HCT116 (cell line): ENCODE results near the gene PLK5.

ENCODE experiments used
- CEBPB ChIP-seq: IDR thresholded peaks from 2 replicates; pipeline ENCODE4 v1.6.1; 2012; ENCODE audit warnings: low read depth
- ELF1 ChIP-seq: IDR thresholded peaks from 2 replicates; pipeline ENCODE4 v1.6.1; 2012; ENCODE audit warnings: low read depth, borderline replicate concordance
- JUND ChIP-seq: IDR thresholded peaks from 2 replicates; pipeline ENCODE4 v1.6.1; 2012
- POLR2A ChIP-seq: IDR thresholded peaks from 2 replicates; pipeline ENCODE4 v1.7.0; 2011; ENCODE audit warnings: borderline replicate concordance; ENCODE audit not compliant: insufficient read depth, insufficient read length; ENCODE audit errors: extremely low read depth
- POLR2AphosphoS5 ChIP-seq: IDR thresholded peaks from 2 replicates; pipeline ENCODE4 v1.6.1; 2011; ENCODE audit warnings: mild to moderate bottlenecking, low read depth, low read length, moderate library complexity
- RAD21 ChIP-seq: IDR thresholded peaks from 2 replicates; pipeline ENCODE4 v1.6.1; 2012; ENCODE audit warnings: low read depth, mild to moderate bottlenecking
- SIN3A ChIP-seq: IDR thresholded peaks from 2 replicates; pipeline ENCODE4 v1.6.1; 2012; ENCODE audit warnings: low read depth
- TF ChIP-seq, protein P1 (sequence below), 3 experiments: fragments of 200-600 bp in 1 of 3; sonication (generic) in 1 of 3; IDR thresholded peaks in 2 of 3; conservative IDR thresholded peaks in 1 of 3; 2 replicates each; pipeline ENCODE4 v1.5.1; 2012 to 2017; ENCODE audit warnings: low read depth in 2 of 3, low read length in 2 of 3, antibody characterized with exemption in 1 of 3, borderline replicate concordance in 1 of 3, control low read depth in 1 of 3, mild to moderate bottlenecking in 1 of 3, mixed read lengths in 1 of 3, mixed run types in 1 of 3, moderate library complexity in 1 of 3; ENCODE audit not compliant: insufficient read depth in 1 of 3
- TF ChIP-seq, protein P2 (sequence below): IDR thresholded peaks from 2 replicates; pipeline ENCODE4 v1.6.1; 2012
- TF ChIP-seq, protein P3 (sequence below): IDR thresholded peaks from 2 replicates; pipeline ENCODE4 v1.6.1; 2012

DNA sequence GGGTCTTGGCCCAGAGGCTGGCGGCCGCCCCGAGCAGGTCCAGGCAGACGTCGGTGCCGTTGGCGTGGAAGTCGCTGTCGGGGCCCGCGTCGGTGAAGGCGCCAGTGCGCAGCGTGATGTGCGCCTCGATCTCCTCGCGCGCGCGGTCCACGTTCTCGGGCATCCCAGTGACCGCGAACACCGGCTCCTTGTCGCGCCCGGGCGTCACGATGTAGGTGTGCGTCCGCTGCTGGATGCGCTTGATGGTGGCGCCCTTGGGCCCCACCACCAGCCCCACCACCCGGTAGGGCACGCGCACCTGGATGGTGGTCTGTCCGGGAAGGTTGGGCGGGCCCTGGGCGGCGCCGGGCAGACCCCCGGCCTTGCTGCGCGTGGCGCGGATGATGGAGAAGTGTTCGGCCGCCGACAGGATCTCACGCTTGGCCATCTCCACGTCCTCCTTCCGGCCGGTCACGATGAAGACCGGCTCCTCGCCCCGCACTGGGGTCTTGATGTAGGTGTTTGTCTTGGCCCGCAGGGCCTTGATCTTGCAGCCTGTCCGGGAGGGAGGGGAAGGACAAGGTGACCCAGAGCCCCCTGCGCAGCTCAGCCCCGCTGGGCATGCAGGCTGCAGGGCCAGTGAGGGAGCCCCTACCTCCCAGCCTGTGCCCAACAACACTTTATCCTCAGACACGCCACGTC is 32.7 kb downstream of the PLK5 start:
- TF ChIP-seq, protein P1, sequence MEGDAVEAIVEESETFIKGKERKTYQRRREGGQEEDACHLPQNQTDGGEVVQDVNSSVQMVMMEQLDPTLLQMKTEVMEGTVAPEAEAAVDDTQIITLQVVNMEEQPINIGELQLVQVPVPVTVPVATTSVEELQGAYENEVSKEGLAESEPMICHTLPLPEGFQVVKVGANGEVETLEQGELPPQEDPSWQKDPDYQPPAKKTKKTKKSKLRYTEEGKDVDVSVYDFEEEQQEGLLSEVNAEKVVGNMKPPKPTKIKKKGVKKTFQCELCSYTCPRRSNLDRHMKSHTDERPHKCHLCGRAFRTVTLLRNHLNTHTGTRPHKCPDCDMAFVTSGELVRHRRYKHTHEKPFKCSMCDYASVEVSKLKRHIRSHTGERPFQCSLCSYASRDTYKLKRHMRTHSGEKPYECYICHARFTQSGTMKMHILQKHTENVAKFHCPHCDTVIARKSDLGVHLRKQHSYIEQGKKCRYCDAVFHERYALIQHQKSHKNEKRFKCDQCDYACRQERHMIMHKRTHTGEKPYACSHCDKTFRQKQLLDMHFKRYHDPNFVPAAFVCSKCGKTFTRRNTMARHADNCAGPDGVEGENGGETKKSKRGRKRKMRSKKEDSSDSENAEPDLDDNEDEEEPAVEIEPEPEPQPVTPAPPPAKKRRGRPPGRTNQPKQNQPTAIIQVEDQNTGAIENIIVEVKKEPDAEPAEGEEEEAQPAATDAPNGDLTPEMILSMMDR (IDR thresholded peaks at IDR 0.05 in 2 of 3, conservative IDR thresholded peaks at IDR 0.05 in 1 of 3; ENCODE audit: borderline replicate concordance in 1 of 3, insufficient read depth in 1 of 3, low read depth in 2 of 3, low read length in 2 of 3) = no peak
- TF ChIP-seq POLR2AphosphoS5 (no peak), POLR2A (no peak), RAD21 (no peak), ELF1 (no peak), SIN3A (no peak), CEBPB (no peak), JUND (no peak)
- TF ChIP-seq, protein P2, sequence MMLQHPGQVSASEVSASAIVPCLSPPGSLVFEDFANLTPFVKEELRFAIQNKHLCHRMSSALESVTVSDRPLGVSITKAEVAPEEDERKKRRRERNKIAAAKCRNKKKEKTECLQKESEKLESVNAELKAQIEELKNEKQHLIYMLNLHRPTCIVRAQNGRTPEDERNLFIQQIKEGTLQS = no peak
- TF ChIP-seq, protein P3, sequence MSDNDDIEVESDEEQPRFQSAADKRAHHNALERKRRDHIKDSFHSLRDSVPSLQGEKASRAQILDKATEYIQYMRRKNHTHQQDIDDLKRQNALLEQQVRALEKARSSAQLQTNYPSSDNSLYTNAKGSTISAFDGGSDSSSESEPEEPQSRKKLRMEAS = no peak
